Measurements from ENCODE around the gene CD83. TPM values are rescaled to one million over a fixed set of nuclear protein-coding genes. Genes with fewer than 3 reads are reported as not detected.

Gene CD83
- total RNA-seq, 1 experiment from 2014 or later: 1.0 TPM

- Mint-ChIP-seq H3K4me3 (ENCODE audit: unreplicated experiment) (no peak overlapping the region), H3K36me3 (ENCODE audit: insufficient read depth, unreplicated experiment) (no peaks in the 10 kb centered on the region), H3K27me3 (ENCODE audit: insufficient read depth, unreplicated experiment) (no peaks in the 10 kb centered on the region), H3K27ac (ENCODE audit: unreplicated experiment) (no peak overlapping the region), H3K4me1 (ENCODE audit: low read depth, unreplicated experiment) (peaks cover 7% of the 10 kb centered on the region), H3K9me3 (ENCODE audit: unreplicated experiment) (no peaks in the 10 kb centered on the region)
- CTCF ChIA-PET: interaction anchor here (0.5 to 0.6 kb wide), 2 partner anchors 285 to 302 kb away, joined by 4 read pairs; no protein-coding TSS in a partner anchor
- Histone ChIP-seq H3K36me3 (ENCODE audit: control insufficient read depth, insufficient read depth, low read length) (no peaks in the 10 kb centered on the region), H3K27me3 (replicated peaks; ENCODE audit: control insufficient read depth, insufficient read depth, low read length) (no peaks in the 10 kb centered on the region), H3K9me3 (no peaks in the 10 kb centered on the region), H3K4me3 (ENCODE audit: low read depth, low read length) (no peak overlapping the region), H3K4me1 (peaks cover 11% of the 10 kb centered on the region; the same call in 1 of the 2 replicates)
- TF ChIP-seq CTCF (IDR thresholded peaks at IDR 0.05; ENCODE audit: insufficient read depth in 1 of 2, low read depth in 1 of 2, low read length in 1 of 2, severe bottlenecking in 1 of 2, unreplicated experiment in 1 of 2): no peak
- intact Hi-C loops (cut with micrococcal nuclease; ENCODE audit: unreplicated experiment): no loop called here
- POLR2A ChIA-PET: no interaction called here
- DNase-seq: no peak
- no TSS peak for BruUV-seq (replicated peaks)
These were observed 38.1 kb upstream of the CD83 start for GRCh38 chr6:14079433-14079832.

GRCh38 chr6:14079971-14080370 is 37.6 kb upstream of the CD83 start:
- H3K36me3 ChIP-seq (ENCODE audit: control insufficient read depth, insufficient read depth, low read length): no peaks in the 10 kb centered on the region
- H3K4me1 ChIP-seq: peaks cover 11% of the 10 kb centered on the region; the same call in 1 of the 2 replicates
- intact Hi-C loops (cut with micrococcal nuclease; ENCODE audit: unreplicated experiment): no loop called here
- no peaks in the 10 kb centered on the region for H3K9me3 ChIP-seq
- no peaks in the 10 kb centered on the region for H3K9me3 Mint-ChIP-seq (ENCODE audit: unreplicated experiment)
- no TSS peak for BruUV-seq (replicated peaks)
- H3K4me3 ChIP-seq (ENCODE audit: low read depth, low read length): no peak overlapping the region
- no peak for TF ChIP-seq CTCF (IDR thresholded peaks at IDR 0.05; ENCODE audit: insufficient read depth in 1 of 2, low read depth in 1 of 2, low read length in 1 of 2, severe bottlenecking in 1 of 2, unreplicated experiment in 1 of 2)
- H3K27ac Mint-ChIP-seq (ENCODE audit: unreplicated experiment): no peak overlapping the region
- H3K27me3 ChIP-seq (replicated peaks; ENCODE audit: control insufficient read depth, insufficient read depth, low read length): no peaks in the 10 kb centered on the region
- POLR2A ChIA-PET: no interaction called here
- H3K4me3 Mint-ChIP-seq (ENCODE audit: unreplicated experiment): no peak overlapping the region
- no peaks in the 10 kb centered on the region for H3K27me3 Mint-ChIP-seq (ENCODE audit: insufficient read depth, unreplicated experiment)
- no peak for DNase-seq
- no peaks in the 10 kb centered on the region for H3K36me3 Mint-ChIP-seq (ENCODE audit: insufficient read depth, unreplicated experiment)
- CTCF ChIA-PET: interaction anchor here (0.5 to 0.6 kb wide), 2 partner anchors 285 to 303 kb away, joined by 4 read pairs; no protein-coding TSS in a partner anchor
- H3K4me1 Mint-ChIP-seq (ENCODE audit: low read depth, unreplicated experiment): peaks cover 7% of the 10 kb centered on the region

- H3K4me3 ChIP-seq (ENCODE audit: low read depth, low read length): no peak overlapping the region
- Mint-ChIP-seq H3K27ac (ENCODE audit: unreplicated experiment) (no peak overlapping the region), H3K4me1 (ENCODE audit: low read depth, unreplicated experiment) (peaks cover 7% of the 10 kb centered on the region), H3K36me3 (ENCODE audit: insufficient read depth, unreplicated experiment) (no peaks in the 10 kb centered on the region), H3K27me3 (ENCODE audit: insufficient read depth, unreplicated experiment) (peaks cover 5% of the 10 kb centered on the region), H3K4me3 (ENCODE audit: unreplicated experiment) (no peak overlapping the region), H3K9me3 (ENCODE audit: unreplicated experiment) (no peaks in the 10 kb centered on the region)
- CTCF ChIA-PET: no interaction called here
- intact Hi-C loops (cut with micrococcal nuclease; ENCODE audit: unreplicated experiment): no loop called here
- peaks cover 11% of the 10 kb centered on the region; the same call in 1 of the 2 replicates for H3K4me1 ChIP-seq
- no peak for TF ChIP-seq CTCF (IDR thresholded peaks at IDR 0.05; ENCODE audit: insufficient read depth in 1 of 2, low read depth in 1 of 2, low read length in 1 of 2, severe bottlenecking in 1 of 2, unreplicated experiment in 1 of 2)
- no TSS peak for BruUV-seq (replicated peaks)
- no peaks in the 10 kb centered on the region for H3K27me3 ChIP-seq (replicated peaks; ENCODE audit: control insufficient read depth, insufficient read depth, low read length)
- H3K36me3 ChIP-seq (ENCODE audit: control insufficient read depth, insufficient read depth, low read length): no peaks in the 10 kb centered on the region
- no peaks in the 10 kb centered on the region for H3K9me3 ChIP-seq
- DNase-seq: no peak
- POLR2A ChIA-PET: no interaction called here
These were observed 36.4 kb upstream of the CD83 start for GRCh38 chr6:14081126-14081525.

Data from Caco-2 (cell line).